Endothelial cell of hepatic sinusoid (primary cell): ENCODE results near the gene GPR17.

Experiments used
- in situ Hi-C: cut with HindIII; loops from 2 replicates; pipeline ENCODE4 v1.10.0; 2017; ENCODE audit warnings: low sequenced_read_pairs

GPR17 gene

DNA sequence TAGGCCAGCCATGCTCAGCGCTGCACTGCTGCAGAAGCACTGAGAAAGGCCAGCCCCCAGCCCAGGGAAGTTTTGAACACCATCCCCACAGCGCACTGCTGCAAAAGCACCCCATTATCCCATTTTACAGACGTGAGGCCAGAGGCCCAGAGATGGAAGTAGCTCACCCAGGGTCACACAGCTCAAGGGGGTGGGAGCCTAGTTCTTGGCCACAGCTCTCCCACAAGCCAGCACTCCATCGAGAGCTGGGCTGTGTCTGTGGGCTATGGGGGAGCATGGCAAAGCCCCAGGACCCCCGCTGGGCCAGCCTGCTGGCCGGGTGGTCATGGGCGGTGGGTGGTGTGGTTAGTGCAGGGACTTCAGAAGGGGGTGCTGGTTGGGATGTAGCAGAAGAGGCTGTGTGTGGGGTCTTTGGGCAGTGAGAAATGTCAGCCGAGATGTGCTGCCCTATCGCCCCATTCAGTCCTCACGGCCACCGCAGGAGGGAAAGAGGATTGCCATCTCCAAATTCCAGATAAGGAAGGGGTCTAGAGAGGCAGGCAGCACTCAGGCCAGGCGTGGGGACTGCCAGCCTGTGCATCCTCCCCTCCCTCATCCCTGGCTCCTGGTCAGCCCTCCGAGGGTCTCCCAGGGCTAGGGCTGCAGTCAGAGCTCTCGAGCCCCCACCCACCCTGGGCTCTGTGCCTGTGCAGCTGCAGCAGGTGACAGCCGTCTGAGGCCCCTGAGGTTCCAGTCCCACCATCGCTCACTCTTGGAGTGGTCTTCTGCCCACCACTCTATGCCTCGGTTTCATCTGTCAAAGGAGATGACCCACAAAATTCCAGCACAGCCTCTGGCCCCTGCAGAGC, 17.0 kb upstream of the GPR17 start:
- in situ Hi-C loops: no loop called here

DNA sequence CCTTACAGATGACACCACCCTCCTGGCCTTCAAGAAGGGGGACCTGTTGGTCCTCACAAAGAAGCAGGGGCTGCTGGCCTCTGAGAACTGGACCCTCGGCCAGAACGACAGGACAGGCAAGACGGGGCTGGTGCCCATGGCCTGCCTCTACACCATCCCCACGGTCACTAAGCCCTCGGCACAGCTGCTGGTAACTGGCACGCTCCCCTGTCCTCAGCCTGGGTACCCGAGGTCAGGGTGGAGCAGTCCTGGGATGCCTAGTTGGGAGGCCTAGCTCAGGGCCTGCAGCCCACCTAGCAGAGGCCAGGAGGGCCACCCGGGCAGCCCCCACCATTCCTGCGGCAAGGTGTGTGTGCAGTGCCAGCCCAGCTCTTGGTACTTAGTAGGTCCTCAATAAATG, 16.3 kb upstream of the GPR17 start:
- in situ Hi-C loops: no loop called here

DNA sequence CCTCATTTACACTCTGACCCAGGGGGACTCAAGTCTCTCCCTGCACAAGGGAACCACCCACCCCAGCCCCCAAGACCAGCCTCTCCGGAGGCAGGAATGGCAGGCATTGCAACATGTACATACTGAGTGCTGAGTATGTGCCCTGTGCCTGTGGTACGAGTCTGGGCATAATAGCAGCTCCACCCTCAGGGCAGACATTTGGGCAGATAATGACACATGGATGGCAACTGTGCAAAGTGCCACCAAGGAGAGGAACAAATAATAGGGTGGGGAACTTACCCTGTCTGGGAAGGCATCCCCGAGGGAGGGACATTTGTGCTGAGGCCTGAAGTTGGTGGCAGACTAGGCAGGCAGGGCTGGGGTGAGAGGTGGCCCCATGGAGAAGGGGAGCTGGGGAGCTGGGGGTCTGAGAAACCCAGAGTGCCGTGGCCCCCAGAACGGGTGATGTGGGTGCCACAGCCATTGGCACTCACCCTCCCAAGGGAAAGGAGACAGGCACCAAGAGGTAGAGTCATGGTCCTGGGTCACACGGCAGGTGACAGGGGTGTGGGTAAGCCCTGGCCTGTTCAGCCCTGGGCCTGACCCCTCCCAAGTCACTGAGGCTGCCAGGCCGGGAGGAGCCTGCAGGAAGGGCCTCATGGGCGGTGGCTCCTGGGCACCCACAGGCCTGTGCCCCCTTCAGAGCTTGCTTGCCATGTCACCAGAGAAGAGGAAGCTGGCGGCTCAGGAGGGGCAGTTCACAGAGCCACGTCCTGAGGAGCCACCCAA, 15.7 kb upstream of the GPR17 start:
- in situ Hi-C loops: no loop called here

DNA sequence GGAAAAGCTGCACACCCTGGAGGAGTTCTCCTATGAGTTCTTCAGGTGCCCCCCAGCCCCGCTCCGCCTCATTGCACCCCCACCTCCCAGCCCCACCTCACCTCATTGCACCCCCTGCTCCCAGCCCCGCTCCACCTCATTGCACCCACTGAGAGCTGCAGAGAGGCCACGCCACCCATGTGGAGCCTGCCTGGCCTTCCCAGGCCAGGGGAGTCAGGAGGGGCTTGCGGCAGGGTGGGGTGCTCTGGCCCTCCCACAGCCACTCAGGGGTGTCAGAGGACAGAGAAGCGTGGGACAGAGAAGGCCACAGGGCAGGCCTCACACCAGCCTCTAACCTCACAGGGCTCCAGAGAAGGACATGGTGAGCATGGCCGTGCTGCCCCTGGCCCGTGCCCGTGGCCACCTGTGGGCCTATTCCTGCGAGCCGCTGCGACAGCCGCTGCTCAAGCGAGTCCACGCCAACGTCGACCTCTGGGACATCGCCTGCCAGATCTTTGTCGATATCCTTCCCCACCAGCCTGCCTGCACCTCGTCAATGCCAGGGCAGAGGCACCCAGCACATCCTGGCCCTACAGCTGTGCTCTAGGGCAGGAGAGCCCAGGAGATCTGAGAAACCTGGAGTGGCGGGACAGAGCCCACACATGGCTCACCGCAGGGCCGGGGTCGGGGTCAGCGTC, 15.0 kb upstream of the GPR17 start:
- in situ Hi-C loops: no loop called here

DNA sequence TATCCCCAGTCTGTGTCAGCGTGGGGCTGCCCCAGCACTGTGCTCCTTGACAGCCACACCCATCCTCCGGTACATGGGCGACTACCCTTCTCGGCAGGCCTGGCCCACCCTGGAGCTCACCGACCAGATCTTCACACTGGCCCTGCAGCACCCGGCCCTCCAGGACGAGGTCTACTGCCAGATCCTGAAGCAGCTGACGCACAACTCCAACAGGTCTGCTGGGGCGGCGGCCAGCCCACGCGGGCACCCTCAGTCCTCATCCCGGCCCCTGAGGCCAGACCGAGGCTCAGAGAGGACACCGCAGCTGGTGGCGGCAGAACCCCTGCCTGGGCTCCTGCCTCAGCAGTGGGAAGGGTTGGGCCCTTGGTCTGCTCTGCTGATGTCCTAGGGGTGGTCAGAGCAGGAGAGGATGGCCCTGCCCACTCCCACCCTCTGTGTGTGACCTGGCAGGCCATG, 14.4 kb upstream of the GPR17 start:
- in situ Hi-C loops: no loop called here

DNA sequence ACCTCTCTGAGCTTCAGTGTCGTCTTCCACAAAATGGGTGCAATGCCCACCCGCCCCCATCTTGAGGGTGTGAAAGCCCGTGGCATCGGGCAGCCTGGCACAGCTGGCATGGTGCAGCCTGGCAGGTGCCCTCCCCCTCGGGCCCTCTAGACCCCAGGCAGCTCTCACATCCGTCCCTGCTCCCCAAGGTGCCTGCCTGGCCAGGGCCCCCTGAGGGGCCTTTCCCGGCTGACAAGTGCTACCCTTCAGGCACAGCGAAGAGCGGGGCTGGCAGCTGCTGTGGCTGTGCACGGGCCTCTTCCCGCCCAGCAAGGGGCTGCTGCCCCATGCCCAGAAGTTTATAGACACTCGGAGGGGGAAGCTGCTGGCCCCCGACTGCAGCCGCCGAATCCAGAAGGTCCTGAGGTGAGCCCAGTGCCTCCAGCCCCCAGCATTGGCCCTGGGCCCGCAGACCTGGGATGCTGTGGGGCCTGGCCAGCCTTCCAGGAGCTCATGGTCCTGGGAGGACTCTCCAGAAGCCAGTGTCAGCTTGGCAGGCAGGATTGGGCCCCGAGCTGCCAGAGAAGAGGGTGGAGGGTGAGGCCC, 13.9 kb upstream of the GPR17 start:
- in situ Hi-C loops: no loop called here

DNA sequence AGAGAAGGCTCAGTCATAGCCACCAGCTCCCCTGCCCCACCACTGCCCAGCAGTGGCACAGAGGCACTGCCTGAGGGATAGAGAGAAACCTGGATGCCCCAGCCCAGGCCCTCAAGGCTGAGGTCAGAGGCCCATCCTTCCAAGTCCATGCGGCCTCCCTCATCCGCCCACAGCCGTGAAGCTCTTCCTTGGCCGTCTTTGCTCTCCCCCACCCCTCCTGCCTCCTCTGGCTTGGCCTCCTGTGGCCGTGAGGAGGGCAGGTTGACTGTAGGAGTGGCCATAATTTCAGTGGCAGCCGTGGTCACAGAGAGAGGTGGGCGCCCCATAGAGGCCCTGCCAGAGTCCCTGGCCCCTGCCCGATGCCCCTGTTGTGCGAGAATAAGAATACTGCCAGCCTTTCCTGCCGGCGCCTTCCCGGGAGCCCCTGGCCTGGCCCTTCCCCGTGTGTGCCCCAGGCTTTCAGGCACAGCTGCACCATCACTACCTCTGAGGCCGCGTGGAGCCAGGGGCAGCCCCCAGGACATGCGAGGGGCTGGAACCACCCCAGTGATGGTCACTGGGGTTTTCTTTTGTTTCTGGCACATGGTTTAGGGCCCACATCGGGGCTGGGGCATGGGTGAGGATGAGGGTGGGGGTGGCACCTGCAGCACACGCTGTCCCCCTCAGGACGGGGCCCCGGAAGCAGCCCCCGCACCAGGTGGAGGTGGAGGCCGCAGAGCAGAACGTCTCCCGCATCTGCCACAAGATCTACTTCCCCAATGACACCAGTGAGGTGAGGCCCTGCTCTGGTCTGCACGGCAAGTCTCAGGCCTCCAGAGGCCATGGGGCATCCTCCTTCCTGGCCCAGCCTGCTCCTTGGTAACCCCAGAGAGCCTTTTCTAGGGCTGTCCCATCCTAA, 13.1 kb upstream of the GPR17 start:
- in situ Hi-C loops: no loop called here

DNA sequence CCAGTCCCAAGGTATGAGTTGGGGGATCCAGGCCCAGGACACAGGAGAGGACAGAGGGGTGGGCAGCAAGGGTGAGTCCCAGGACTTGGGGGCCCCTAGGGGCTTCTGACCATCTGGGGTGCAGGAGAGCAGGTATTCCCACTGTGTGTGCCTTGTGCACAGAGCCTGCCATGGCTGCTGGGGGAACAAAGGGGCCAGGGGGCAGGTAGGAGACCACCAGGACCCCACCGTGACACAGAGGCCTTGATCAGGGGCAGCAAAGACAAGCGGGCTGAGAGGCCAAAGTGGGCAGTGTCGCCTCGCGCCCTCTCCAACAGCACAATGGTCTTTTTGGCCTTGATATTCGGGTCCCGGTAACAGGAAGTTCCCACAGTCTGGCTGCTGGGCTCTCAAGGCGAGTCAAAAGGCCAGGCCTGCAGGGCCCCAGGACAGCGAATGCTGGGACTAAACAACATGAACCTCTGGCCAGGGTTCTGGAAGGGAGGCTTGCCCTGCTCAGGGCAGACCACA, 12.3 kb upstream of the GPR17 start:
- in situ Hi-C loops: no loop called here

DNA sequence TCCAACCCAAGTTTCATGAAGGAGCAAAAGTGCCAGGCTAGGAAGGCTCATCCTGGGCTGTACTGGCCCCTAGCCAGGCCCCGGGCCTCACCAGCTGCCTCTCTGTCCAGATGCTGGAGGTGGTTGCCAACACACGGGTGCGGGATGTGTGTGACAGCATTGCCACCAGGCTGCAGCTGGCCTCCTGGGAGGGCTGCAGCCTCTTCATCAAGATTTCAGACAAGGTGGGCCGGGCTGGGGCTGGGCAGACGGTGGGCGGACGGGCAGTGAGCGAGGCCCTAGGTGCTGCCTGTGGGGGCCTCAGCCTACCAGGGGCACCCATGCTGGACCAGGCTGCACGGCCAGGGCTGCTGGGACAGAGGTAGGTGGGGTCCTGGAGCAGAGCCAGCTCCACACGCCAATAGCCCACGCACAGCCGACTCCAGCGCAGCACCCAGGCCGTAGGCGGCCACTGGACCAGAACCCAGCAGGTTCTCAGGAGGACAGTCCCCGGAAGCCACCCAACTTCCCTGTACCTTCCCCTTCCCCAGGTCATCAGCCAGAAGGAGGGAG, 11.8 kb upstream of the GPR17 start:
- in situ Hi-C loops: no loop called here

DNA sequence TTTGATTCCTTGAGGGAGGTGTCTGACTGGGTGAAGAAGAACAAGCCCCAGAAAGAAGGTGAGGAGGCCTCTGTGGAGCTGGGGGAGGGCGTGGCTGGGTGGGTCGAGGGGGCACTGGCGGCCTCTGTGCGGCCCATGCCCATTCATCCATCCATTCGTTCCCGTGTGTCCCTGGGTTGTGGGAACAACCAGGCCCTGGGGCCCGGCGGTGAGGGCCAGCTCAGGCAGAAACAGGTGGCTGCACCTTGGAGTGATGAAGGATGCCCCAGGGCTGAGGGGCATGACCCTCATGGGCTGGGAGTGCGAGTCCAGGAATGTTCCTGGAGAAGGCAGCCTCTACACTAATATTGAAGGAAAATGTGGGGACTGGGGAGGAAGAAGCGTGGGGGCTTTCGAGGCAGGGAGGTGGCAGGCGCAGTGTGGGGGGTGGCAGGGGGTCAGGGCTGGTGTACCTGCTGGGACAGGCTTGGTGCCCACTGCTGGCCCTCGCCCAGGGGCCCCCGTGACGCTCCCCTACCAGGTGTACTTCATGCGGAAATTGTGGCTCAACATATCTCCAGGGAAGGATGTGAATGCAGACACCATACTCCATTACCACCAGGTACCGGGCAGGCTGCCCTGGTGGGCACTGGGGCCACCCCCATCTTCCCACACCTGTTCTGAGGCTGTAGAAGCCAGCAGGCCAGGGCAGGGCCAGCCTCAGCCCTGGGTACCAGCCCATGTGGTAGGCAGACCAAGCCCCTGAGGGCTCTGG, 11.2 kb upstream of the GPR17 start:
- in situ Hi-C loops: no loop called here

DNA sequence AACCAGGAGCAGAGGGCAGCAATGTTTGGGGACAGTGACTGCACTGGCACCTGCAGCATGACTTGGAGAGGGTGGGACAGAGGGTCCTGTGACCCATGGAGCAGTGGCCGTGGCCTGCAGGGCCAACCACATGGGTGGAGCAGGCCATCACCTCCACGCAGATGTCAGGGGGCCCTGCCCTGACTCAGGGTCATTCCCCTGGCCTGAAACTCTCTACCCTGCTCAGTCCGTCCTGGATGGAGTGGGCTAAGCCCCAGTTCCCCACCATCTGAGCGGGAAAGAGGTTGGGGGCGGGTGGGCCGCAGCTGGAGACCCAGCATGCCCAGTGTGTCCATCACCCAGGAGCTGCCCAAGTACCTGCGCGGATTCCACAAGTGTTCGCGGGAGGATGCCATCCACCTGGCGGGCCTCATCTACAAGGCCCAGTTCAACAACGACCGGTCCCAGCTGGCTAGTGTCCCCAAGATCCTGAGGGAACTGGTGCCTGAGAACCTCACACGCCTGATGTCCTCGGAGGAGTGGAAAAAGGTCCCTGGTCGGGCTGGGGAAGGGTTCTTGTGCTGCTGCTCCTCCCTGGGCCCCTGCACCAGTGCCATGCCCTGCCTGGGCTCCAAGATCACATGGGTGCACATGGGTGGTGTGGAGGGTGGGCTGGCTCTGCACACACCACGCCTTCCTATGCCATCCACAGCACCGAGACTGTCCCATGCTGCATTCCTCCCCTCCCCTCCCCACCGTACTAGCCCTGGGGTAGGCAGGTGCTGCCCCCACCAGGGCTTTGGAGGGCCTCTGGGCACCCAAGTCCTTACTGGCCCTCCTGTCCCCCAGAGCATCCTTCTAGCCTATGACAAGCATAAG, 10.3 kb upstream of the GPR17 start:
- in situ Hi-C loops: no loop called here

DNA sequence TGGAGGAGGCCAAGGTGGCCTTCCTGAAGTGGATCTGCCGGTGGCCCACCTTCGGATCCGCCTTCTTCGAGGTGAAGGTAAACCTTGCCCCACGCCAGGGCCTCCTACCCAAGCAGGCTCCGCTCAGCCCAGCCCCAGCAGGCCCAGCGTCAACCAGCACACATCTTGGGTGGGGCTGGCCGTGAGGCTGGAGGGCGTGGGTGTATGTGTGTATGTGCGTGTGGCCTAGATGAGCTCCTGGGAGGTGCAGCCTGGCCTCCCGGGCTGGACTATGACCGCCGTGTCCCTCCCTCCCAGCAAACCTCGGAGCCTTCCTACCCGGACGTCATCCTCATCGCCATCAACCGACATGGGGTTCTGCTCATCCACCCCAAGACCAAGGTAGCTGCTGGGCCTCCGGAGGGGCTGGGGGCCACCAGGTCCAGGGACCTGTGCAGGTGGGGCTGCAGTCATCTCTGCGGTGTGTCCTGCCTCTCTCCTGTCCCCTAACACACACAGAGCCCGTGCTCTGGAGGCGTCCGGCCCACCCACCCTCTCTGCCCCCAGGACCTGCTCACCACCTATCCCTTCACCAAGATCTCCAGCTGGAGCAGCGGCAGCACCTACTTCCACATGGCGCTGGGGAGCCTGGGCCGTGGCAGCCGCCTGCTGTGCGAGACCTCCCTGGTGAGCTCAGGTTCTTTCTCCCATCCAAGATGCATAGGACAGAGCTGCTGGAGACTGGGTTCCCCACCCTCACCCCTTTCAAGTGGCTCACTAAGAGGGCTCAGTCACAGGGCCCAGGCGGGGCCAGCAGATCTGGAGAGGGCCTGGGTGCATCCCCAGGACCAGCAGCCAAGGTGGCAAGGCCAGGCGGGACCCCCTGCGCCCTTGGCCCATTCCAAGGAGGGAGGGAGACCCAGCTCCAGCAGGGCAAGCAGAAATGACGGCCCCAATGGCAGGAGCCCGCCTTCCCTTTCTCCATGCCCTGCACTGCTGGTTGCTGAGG, 9.4 kb upstream of the GPR17 start:
- in situ Hi-C loops: no loop called here

DNA sequence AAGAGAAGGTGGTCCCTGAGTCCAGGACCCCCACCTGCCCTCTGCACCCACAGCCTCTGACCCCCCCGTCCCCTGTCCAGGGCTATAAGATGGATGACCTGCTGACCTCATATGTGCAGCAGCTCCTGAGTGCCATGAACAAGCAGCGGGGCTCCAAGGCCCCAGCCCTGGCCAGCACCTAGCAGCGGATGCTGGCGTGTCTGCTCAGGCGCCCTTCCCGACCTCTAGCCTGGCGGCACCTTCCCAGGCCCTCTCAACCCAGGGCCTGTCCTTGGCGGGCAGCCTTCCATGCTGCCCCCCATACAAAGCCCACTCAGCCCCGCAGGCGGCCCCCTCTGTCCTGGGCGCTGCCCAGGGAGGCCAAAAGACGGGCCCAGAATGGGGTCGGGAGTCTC, 8.7 kb upstream of the GPR17 start:
- in situ Hi-C loops: no loop called here

DNA sequence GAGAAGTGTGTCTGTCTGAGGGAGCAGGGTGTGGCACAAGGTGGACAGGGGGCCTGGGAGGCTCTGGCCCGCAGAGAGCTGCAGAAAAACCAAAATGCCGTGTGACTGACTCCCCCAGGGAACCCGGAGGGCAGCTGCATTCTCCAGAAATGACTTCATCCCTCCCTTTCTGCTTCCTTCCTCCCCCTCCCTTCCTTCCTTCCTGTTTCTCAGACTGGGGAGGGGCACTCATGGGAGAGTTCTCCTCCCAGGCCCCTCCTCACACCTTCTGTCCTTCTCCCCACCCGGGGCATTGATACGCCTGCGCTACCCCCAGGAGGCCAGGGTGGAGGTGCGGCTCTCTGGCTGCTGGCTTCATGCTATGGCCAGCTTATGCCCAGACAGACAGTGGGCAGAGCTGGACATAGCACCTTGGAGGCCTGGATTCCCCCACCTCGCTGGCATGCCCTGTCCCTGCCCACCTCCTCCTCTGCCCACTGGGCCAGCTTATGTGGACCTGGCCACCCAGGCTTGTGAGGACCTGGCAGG, 8.2 kb upstream of the GPR17 start:
- in situ Hi-C loops: no loop called here

DNA sequence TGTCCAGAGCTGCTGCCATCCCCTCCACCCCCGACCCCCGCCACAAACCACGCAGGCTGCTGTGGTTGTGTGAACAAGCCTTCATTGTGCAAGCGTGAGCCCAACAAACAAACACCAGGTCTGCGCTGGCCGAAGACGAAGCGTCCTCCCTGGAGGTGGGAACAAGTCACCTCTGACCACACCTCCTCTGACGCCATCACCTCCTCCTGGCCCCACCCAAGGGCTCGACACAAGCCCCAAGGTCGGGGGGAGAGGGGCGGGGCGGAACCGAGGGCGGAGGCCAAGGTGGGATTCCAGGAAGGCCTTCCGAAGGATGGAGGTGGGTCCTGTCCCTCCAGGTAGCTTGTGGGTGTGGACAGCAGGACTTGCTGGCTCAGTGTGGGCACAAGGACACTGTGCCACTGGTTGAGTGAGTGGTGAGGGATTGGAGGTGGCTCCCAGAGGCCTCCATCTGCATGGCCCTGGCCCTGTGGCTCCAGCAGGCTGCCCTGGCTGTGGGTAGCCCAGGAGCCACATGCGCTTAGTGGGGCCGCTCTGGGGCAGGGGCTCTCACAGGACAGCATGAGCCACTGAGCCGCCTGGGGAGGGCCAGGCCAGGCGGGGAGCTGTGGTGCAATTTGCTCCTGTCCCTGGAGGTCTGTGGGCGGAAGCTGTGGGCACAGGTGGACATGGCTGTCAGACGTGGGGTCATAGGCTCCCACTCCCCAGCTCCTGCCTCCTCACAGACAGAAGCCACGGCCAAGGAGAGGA, 7.4 kb upstream of the GPR17 start:
- in situ Hi-C loops: no loop called here

DNA sequence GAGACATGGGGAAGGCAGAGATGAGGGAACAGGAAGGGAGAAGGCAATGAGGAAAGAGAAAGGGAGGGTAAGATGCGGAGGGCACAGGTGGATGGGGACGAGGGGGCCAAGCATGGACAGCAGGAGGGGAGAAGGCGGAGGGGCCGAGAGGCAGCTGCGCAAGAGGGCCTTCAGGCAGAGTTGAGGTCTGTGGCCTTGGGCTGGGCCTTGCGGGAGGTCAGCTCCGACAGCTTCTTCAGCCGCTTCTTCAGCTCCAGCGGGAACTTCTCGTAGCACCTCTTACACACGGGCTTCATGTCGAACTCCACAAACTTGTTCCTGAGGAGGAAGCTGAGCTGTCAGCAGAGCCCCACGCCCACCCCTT, 6.9 kb upstream of the GPR17 start:
- in situ Hi-C loops: no loop called here
